Epithelial cell of esophagus (primary cell): Measurements from ENCODE around the gene USP4.
A peak's percentile ranks its signal among the peaks of the same experiment; 100 is the strongest.
"Not testable (repeated sequence)": the region's sequence is repeated elsewhere in the genome, so short reads cannot be mapped to it uniquely, and the experiment has no call there.

ENCODE experiments used
- DNase-seq: peaks from one replicate; pipeline ENCODE4 v3.0.0; 2010; ENCODE audit warnings: low read depth
- H3K4me3 ChIP-seq: 2 replicates; pipeline ENCODE4 v1.5.1; 2011; ENCODE audit warnings: mild to moderate bottlenecking, low read length, control low read depth
- TF ChIP-seq, protein P1 (sequence below): IDR thresholded peaks from 2 replicates; pipeline ENCODE4 v1.5.1; 2011; ENCODE audit warnings: low read depth, mild to moderate bottlenecking, low read length, control low read depth, inconsistent platforms; ENCODE audit not compliant: insufficient read depth; ENCODE audit errors: missing control alignments

Gene USP4

DNA sequence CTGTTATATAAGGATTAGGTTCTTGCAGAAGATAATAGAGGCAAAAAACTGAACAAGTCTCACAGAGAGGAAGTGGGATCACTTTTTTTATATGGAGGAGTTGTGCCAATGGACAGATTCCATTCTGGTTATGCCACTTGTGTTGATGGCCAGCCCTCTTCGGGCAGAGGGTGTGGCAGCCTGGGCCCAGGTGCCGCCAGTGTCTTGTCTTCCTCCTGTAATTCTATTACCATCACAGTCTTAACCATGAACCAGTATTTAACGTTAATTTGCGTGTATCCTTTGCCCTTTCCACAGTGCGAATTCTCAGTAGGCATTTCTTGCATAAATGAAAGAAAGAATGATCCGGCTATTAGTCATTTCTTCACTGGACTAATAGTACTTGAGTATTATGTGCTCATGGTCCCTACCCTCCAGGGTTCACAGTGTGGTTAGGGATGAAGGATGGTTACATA is 7.0 kb upstream of the USP4 start:
- H3K4me3 ChIP-seq = no peak overlapping the region
- TF ChIP-seq, protein P1, sequence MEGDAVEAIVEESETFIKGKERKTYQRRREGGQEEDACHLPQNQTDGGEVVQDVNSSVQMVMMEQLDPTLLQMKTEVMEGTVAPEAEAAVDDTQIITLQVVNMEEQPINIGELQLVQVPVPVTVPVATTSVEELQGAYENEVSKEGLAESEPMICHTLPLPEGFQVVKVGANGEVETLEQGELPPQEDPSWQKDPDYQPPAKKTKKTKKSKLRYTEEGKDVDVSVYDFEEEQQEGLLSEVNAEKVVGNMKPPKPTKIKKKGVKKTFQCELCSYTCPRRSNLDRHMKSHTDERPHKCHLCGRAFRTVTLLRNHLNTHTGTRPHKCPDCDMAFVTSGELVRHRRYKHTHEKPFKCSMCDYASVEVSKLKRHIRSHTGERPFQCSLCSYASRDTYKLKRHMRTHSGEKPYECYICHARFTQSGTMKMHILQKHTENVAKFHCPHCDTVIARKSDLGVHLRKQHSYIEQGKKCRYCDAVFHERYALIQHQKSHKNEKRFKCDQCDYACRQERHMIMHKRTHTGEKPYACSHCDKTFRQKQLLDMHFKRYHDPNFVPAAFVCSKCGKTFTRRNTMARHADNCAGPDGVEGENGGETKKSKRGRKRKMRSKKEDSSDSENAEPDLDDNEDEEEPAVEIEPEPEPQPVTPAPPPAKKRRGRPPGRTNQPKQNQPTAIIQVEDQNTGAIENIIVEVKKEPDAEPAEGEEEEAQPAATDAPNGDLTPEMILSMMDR = no peak
- peak; percentile 75 for DNase-seq

GRCh38 chr3:49343163-49343562 is 3.3 kb upstream of the USP4 start:
- H3K4me3 ChIP-seq = no peak overlapping the region
- DNase-seq = no peak
- TF ChIP-seq, protein P1 = no peak

DNA sequence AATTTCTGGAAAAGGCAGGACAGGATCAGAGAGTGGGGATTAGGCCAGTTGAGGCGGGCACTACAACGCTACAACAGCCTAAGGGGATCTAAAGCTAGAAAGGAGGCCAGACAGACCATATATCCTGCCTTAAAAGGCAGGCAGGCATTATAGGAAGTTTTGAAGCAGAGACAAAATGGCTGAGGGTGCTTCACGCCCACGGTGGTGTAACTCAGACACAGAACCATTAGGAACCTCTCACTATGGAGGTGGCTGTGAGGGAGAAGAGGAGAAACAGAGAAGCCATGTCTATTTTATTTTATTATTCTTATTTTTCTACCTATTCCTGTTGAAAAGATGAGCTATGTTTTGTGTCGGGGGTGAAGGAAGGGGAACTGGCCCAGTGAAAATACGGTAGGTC is 2.1 kb upstream of the USP4 start:
- DNase-seq = no peak
- H3K4me3 ChIP-seq = no peak overlapping the region
- TF ChIP-seq, protein P1 = no peak

GRCh38 chr3:49339581-49339940 is 292 bp downstream of the USP4 start:
- peak overlapping the region; percentile 87 for H3K4me3 ChIP-seq
- no peak for DNase-seq
- TF ChIP-seq, protein P1 = no peak

DNA sequence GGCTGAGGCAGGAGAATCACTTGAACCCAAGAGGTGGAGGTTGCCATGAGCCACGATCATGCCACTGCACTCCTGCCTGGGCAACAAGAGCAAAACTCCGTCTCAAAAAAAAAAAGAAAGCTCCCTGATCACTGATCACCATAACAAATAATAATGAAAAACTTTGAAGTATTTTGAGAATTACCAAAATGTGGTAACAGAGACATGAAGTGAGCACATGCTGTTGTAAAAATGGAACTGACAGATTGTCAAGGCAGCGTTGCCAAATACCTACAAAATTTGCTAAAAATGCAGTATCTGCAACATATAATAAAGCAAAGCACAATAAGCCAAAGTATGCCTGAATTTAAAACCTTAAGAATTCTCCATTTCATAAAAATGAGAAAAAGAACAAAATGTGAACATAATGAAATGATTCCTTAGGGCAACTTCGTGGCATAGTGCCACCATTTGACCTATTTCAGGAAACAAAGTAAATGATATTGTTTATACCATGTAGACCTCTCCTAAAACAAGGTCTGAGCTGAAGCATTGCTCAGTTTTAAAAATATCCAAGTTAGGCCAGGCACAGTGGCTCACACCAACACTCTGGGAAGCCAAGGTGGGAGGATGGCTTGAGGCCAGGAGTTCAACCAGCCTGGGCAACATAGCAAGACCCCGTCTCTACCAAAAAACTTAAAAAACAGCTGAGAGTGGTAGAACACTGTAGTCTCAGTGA is 5.8 kb downstream of the USP4 start:
- no peak for DNase-seq
- TF ChIP-seq, protein P1 = no peak
- H3K4me3 ChIP-seq = no peak overlapping the region

- no peak overlapping the region for H3K4me3 ChIP-seq
- DNase-seq = no peak
- TF ChIP-seq, protein P1 = no peak
These were observed 6.8 kb downstream of the USP4 start for GRCh38 chr3:49333091-49333490.

DNA sequence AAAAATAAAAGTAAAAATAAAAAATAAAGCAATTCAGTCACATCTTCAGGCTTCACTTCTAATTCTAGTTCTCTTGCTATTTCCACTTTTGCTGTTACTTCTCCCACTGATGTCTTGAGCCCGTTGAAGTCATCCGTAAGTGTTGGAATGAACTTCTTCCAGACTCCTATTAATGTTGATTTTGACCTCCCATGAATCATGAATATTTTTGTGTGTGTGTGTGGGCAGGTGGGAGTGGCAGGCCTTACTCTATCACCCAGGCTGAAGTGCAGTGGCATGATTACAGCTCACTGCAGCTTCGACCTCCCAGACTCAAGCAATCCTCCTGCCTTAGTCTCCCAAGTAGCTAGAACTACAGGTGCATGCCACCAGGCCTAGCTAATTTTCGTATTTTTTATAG is 10.7 kb downstream of the USP4 start:
- TF ChIP-seq, protein P1 = no peak
- peak; percentile 64 for DNase-seq
- no peak overlapping the region for H3K4me3 ChIP-seq

GRCh38 chr3:49328350-49328749 is 11.5 kb downstream of the USP4 start:
- H3K4me3 ChIP-seq = not testable (repeated sequence)
- peak; percentile 52 for DNase-seq
